GM19023 (cell line): ENCODE results near the gene CNPY1.
"Not testable (repeated sequence)": the region's sequence is repeated elsewhere in the genome, so short reads cannot be mapped to it uniquely, and the experiment has no call there.

Experiments used
- ATAC-seq: cut with Tn5 transposase; IDR thresholded peaks from one replicate; pipeline ENCODE4 v1.9.1; 2021; ENCODE audit warnings: mild to moderate bottlenecking, moderate library complexity; ENCODE audit not compliant: unreplicated experiment

The CNPY1 gene

DNA sequence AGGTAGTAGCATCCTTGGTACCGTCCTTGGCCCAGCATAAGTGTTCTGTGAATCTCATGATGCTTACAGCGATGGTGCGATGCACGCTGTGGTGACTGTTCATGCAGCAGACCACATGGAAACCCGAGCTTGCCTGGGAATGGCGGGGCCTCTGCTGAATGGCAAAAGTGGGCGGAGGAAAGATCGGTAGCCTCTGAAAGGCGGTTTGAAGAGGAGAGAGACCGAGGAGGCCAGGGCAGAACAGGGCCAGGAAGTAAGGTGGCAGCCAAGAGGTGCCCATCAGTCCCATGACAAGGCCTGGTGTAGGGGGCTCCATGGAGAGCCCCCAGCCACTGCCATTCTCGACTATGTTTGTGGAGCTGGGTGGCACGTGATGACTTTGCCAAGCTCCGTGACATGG, 33.2 kb upstream of the CNPY1 start:
- ATAC-seq: no peak

DNA sequence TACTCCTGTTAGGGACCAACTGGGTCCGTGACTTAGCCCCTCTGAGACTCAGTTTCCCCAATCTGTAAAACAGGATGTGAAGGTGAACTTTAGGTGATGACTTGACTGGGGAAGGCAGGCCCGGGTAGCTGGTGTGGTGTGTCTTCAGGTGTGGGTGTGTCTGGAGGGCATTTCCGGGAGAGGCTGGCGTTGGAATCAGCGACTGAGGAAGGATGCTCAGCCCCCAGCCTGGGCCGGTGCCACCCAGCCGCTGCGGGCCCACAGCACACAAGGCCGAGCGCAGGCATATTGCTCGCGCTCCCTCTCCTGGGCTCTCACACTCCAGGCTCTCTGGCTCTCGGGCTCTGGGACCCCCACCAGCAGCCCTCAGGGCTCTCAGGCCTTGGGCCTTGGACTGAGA, 31.7 kb upstream of the CNPY1 start:
- ATAC-seq: no peak

DNA sequence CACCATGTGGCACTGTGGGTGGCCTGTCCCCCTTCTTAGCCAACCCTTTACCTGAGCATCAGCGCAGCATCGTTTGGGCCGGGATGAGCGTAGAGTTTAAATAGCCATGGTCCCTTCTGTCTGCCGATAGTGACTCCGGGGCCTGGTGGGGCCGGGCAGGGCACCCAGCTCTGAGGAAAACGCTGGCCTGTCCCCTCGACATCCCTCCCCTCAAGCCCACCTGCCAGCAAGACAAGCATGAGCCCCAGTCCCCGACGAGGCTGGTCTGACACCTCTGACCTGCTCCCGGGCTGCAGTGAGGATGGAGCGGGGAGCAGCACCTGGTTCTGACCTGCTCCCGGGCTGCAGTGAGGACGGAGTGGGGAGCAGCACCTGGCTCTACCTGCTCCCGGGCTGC, 31.1 kb upstream of the CNPY1 start:
- ATAC-seq: no peak

DNA sequence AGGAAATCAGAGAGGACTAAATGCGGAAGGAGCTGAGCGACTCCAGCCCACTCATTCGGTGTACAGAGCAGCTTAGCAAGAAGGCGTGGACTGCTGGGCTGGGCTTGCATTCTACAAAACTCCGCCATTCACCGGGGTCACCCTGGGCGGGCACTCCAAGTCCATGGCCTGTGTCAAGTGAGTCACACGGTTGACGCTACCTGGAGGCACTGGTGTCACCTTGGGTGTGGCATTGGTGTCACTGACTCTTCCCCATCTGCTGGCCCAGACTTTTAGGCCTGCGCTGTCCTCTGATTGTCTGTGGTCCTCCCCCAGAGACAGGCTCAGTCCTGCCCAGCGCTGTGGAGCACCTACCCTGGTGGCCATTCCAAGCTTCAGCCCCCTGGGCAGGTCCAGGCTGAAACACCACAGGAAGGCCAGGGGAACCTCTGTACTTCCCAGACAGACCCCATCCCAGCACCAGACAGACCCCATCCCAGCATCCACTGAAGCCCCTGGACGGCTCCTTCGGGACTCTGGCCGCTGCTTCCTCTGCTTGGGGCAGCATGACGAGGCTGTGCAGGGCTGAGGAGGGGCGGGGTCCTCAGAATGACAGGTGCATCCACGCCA, 30.6 kb upstream of the CNPY1 start:
- no peak for ATAC-seq

DNA sequence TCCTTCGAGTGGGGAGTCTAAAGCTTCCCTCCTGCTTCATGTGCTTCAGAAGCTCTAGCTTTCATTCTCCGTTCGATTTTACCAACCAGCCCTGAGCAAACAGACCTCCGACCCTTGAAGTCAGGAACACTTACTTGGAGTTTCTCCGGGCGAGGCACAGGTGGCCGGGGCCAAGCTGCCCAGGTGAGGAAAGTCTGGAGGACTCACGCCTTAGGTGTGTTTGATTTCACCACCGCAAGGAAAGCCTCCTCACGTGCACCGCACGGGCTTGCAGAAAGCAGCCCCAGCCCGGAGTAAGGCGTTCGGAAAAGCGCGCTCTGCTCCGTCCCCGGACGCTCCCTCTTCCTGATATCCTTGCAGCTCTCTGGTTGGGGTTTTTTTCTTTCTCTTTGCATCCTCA, 30.1 kb upstream of the CNPY1 start:
- no peak for ATAC-seq

DNA sequence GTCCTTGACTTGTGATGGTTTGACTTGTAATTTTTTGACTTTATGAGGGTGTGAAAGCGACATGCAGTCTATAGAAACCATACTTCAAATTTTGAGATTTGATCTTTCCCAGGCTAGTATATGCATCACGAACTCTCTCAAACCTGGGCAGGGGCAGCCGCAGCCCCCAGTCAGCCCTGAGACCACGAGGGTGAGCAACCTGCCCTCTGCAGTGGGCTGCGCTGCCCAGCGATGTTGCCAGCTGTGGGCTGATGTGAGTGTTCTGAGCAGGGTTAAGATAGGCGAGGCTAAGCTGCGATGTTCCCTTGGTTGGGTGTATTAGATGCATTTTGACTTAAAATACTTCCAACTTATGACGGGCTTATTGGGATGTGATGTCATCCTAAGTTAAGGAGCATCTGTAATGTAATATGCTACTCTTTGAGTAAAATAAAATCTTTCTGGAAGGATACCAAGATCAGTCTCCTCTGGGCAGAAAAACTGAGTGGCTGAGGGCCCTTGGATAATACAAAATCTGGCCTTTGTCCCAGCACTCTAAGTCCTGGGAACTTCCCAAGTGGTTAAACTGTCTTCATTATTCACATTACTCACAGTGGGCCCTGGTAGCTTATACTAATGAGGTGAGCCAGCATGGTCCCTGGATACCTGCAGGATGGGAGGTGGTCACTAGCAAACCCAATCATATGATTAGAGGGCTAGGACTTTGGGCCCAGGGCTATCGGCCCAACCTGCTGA, 28.4 kb upstream of the CNPY1 start:
- ATAC-seq: no peak

DNA sequence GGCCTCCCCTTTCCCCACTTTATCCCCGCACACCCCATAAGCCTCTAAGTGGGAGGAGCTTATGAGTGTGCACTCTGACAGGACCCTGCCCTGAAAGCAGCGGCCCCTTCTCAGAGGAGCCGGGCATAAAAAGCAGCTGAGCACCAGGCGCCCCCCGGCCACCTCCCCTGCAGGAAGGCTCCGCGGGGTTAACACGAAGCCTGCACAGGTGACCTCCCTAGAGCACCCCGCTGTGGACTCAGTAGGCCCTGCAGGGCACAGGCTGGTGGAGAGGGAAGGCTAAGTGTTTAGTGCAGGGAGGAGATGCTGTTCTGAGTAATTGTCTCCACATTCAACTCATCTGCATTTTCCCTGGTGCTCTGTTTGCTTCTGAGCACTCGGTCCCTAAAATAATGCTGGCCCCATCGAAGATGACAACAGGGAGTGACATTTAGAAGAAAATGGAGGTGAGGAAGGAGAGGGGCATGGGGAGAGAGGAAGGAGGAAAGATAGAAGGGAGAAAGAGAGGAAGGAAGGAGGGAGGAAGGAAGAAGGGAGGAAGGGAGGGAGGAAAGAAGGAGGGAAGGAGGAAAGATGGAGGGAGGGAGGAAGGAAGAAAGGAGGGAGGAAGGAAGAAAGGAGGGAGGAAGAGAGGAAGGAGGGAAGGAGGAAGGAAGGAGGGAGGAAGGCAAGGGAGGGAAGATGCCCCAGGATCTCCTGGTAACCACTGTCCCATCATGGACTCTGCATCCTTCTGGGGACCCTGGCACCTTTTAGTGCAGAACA, 25.4 kb upstream of the CNPY1 start:
- no peak for ATAC-seq

DNA sequence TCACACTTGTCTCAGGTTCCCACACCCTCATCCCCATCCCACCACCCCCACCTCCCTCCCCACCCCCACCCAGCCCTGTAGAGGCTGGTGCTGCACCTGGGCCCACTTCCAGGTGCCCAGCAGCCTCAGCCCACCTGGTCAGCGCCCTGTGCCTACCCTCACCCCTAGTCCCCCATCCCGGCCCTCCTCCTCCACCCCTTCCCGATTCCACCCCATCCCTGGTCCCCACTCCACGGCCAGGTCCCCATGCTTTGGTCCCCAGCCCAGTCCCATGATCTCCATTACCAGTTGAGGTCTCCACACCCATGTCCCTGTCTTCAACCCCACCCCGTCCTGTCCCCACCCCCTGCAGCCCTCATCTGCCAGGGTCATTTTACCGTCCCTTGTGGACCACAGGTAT, 24.6 kb upstream of the CNPY1 start:
- ATAC-seq: no peak

DNA sequence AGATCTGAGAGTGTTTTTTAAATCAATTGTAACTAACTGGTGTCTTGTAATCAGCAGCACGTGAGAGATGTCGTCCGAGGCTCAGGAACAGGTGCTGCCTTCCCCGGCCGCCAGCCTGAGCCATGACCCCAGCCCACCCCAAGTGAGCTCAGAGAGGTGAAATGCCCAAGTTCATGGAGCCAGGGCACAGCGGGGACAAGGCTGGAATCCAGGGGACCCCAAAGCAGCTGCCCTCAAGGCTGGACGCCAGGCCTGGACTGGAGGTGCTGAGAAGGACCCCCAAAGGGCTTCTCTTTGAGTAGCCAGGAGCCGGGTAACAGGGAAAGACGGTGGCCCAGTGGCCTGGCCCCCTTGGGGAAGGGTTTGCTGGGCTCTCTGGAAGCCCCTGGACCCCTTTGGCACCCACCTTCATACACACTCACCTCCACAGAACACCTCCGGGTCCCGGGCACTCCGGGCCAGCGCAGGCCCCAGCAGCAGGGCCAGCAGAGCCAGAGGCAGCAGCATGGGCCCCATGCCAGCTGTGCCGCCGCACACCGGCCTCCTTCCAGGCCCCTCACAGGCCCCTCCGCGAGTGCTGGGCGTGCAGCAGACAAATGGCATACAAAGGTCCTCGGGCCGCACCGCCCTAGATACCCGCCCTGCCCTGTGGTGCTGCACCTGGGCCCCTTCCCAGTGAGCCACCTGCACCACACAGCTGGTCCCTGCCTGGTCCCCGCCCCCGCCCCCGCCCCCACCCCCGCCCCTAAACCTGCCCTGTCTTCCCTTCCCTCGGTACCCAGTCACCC, 24.0 kb upstream of the CNPY1 start:
- ATAC-seq: no peak

DNA sequence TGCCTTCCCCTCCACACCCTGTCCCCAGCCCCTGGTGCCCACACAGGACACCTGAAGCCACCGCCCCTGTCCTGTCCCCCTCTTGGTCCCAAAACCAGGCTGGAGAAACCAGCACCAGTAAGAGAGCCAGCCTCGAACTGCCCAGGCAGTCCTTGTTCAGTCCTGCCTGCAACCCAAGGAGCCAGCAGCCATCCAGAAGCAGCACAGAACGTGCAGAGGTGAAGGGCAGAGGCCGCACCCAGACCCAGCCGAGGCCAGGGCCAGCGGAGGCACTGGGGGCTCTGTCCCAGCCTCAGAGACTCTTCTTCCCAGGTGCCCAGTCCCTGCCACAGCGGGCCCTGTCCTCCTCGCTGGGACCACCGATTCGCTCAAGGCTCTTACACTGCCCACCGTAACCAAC, 23.3 kb upstream of the CNPY1 start:
- no peak for ATAC-seq

DNA sequence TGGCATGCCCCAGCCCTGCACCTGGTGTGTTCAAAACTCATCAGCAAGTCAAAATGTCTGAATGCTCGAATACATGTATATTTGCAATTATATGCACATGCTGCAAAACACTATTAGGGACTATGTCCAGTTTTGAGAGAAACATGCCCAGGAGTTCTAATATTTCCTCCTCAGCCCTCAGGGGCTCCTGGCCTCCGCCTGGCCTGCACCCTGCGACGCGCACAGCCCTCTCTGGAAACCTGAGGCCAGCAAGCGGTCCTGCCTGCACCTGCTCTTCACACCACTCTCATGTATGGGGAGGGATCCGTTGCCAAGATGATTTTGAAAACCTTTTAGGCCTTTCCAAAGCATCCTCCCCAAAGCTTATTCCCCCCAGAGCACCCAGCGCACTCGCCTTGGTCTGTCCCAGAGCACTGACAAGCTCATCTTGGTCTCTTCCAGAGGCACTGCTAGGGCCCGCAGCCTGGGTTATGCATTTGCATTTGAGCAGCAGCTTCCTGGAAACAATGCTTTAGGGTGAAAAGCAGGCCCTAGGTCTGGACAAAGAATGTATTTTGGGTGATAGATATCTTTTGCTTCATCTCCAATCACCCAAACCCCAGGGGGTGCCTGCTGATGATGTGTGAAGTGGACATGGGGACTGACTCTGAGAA, 22.6 kb upstream of the CNPY1 start:
- ATAC-seq: no peak

DNA sequence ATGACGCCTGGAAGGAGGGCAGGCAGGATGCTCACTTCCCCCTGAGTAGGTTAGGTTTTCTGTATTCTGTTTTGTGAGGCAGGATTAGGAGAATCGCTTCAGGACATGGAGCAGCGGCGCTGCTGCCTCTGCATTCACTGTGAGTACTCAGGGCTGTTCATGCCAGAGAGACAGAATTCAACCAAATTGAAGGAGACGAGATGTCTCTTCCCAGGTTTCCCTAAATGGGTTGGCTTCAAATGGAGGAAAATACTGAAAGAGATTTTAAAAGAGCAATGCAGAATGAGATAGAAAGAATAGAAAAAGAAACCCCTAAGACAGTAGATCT, 21.9 kb upstream of the CNPY1 start:
- ATAC-seq: no peak

DNA sequence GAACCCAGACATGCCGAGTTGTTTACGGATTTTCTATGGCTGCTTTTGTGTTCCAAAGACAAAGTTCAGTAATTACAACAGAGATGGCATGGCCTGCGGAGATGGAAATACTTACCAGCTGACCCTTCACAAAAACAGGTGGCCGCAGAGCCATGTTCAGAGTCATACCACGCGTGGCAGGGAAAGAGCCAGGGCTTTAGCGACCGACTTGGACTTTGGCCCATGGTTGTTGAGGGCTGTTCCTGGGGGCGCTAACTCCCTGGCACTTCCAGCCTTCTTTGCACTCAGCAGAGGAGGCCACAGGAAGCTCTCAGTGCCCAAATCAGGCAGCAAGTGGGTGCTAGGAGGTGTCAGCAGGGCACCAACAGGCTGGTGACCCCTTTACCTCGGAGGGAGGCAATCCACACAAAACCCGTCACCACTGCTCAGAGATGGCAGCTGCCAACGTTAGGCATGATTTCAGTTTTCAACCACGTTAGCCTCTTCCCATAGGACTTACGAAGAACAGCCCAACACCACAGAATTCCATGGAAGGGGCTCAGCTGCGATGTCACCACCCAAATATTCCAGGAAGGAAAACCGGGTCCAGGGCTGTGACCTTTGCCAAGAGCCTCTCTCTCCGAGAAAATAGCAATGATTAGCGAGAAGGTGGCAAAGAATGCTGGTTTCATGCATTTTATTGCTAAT, 21.4 kb upstream of the CNPY1 start:
- no peak for ATAC-seq

DNA sequence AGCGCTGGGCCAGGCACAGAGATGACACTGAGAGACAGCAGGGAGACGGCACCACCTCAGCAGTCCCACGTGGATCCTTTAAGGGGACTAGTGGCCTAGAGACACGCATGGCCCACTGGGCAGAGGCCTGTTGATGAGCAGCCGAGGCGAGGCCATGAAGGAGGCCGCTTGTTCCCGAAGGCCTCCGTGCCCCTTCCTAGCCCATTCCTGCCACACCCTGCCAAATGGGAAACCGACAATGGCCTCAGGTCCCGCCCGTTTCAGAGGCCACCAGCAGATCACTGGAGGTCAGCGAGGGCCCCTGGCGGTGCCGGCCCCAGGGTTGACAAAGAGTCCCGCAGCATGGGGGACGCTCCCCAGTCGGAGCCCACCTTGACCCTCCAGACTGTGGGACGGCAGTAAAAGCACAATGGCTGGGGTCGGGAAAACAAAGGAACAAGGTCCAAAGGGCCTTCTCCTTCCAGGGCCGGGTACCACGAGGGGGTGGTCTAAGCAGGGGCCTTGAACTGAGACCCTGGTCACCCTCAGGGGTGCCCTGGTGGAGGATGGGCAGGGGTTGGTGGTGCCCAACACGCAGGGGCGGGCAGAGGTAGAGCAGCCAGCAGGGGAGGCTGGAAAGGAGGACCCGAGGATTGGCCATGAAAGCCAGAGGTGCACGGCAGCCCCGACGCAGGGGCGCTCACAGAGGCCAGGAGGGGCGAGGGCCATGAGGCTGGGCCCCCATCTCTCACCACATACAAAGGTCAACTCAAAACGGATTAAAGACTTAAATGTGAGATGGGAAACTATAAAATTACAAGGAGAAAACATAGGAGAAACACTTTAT, 19.9 kb upstream of the CNPY1 start:
- ATAC-seq: no peak

DNA sequence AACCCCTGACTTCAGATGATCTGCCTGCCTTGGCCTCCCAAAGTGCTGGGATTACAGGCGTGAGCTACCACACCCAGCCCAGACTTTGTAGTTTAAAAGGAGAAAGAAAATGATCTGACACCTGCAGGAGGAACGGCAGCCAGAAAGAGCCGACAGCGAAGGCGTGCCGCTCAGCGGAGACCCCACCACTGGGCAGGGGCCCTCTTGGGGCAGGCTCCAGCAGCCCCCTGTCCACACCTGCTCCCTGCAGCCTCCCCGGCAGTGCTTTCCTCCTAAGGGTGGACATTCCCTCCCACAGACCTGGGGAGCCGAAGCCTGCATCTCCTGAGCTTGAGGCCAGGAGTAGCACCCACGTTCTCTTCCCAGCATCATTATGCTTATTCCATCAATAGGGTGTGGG, 19.2 kb upstream of the CNPY1 start:
- ATAC-seq: no peak

DNA sequence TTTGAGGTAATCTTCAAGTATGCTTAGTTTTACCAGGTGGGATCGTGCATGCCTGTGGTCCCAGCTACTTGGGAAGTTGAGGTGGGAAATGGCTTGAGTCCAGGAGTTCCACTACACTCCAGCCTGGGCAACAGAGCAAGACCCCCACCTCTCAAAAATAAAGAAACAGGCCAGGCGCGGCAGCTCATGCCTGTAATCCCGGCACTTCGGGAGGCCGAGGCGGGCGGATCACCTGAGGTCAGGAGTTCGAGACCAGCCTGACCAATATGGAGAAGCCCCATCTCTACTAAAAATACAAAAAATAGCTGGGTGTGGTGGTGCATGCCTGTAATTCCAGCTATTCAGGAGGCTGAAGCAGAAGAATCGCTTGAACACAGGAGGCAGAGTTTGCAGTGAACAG, 16.6 kb upstream of the CNPY1 start:
- ATAC-seq: not testable (repeated sequence)

DNA sequence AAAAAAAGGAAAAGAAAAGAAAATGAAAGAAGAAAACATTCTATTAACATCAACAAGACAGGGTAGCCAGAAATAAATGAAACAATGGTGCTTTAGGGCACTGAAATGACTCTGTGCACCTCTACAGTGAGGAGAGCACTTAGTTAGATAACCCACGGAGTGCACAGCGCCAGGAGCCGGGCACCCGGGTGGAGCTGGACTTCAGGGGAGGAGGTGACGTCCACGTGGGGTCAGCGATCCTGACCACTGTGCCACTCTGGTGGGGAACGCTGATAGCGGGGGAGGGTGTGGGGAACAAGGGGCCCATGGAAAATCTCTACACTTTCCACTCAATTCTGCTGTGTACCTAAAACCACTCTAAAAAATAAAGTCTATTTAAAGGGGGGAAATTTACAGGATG, 15.7 kb upstream of the CNPY1 start:
- no peak for ATAC-seq

DNA sequence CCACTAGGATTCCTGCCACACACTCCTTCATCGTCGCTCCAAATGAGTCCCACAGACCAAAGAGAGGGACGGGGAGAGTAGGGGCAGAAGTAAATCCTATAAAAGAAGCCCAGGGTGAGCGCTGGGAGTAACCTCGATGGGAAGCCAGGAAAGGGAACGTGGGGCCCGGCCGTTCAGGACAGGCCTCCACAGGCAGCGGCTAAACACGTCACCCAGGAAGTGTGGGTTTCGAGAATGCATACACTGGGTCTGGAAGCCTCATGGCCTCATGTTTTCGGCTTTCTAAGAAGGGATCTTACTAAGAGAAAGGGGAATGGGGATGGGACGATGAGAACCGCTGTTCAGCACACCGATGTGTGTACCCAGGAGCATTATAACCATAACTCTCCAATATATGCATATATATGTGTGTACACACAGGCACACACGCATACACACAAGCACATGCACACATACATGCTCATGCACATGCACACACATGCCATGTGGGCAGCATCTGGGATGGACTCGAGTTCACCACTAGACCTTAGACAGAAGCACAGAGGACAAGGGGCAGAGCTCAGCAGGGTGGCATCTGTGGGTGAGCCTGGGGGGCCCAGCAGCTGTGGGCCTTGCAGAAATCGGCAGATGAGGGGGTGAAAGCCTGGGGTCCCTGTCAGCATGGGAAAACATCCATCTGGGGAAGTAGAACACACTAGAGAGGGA, 14.8 kb upstream of the CNPY1 start:
- no peak for ATAC-seq
